Endodermal cell (in vitro differentiated cells): ENCODE data around the gene CTU2. TPM values are rescaled to one million over a fixed set of nuclear protein-coding genes. Genes with fewer than 3 reads are reported as not detected.
"Not testable (repeated sequence)": the region's sequence is repeated elsewhere in the genome, so short reads cannot be mapped to it uniquely, and the experiment has no call there.

ENCODE experiments used
- DNase-seq: peaks from one replicate; pipeline ENCODE4 v3.0.0-alpha.2; 2017
- H3K27ac ChIP-seq: 2 replicates; pipeline ENCODE4 v1.5.1; 2013; ENCODE audit warnings: mild to moderate bottlenecking, low read depth, low read length, moderate library complexity
- H3K27me3 ChIP-seq: 2 replicates; pipeline ENCODE4 v1.6.1; 2013; ENCODE audit warnings: mild to moderate bottlenecking, low read length, moderate library complexity; ENCODE audit not compliant: insufficient read depth, control insufficient read depth, poor library complexity, severe bottlenecking
- H3K36me3 ChIP-seq: 2 replicates; pipeline ENCODE4 v1.7.0; 2013; ENCODE audit warnings: mild to moderate bottlenecking, low read length, moderate library complexity; ENCODE audit not compliant: control insufficient read depth, insufficient read depth
- H3K4me1 ChIP-seq: one replicate; pipeline ENCODE4 v1.7.0; 2013; ENCODE audit warnings: low read length; ENCODE audit not compliant: control insufficient read depth, insufficient read depth
- H3K4me3 ChIP-seq: 2 replicates; pipeline ENCODE4 v1.5.1; 2013; ENCODE audit warnings: mild to moderate bottlenecking, low read length, moderate library complexity
- H3K9ac ChIP-seq: 2 replicates; pipeline ENCODE4 v1.6.1; 2013; ENCODE audit warnings: mild to moderate bottlenecking, low read length, moderate library complexity; ENCODE audit not compliant: poor library complexity, severe bottlenecking; ENCODE audit errors: extremely low read depth
- H3K9me3 ChIP-seq: 2 replicates; pipeline ENCODE4 v1.6.1; 2013; ENCODE audit warnings: mild to moderate bottlenecking, low read length, moderate library complexity; ENCODE audit not compliant: control insufficient read depth
- H3K27ac Mint-ChIP-seq: 2 replicates; pipeline ENCODE4 v1.8.0; 2020; ENCODE audit warnings: mixed read lengths
- H3K27me3 Mint-ChIP-seq: 2 replicates; pipeline ENCODE4 v1.8.0; 2021; ENCODE audit warnings: mild to moderate bottlenecking, mixed read lengths; ENCODE audit not compliant: insufficient read depth
- H3K36me3 Mint-ChIP-seq: 2 replicates; pipeline ENCODE4 v1.8.0; 2020; ENCODE audit warnings: low read depth, mixed read lengths
- H3K4me1 Mint-ChIP-seq: 2 replicates; pipeline ENCODE4 v1.8.0; 2020; ENCODE audit warnings: mixed read lengths
- H3K4me3 Mint-ChIP-seq: 2 replicates; pipeline ENCODE4 v1.8.0; 2020; ENCODE audit warnings: mild to moderate bottlenecking, moderate library complexity, mixed read lengths
- H3K9me3 Mint-ChIP-seq: 2 replicates; pipeline ENCODE4 v1.8.0; 2020; ENCODE audit warnings: mild to moderate bottlenecking, mixed read lengths
- CTCF ChIP-seq: fragments of 200-600 bp; sonication (generic); conservative IDR thresholded peaks from 2 replicates; pipeline ENCODE4 v1.5.0; 2021; ENCODE audit warnings: antibody characterized with exemption, mild to moderate bottlenecking
- WGBS, 2 experiments: methylation state at CpG; one replicate each; pipeline versions ENCODE4 v1.1.5 to v1.1.7; 2013; ENCODE audit warnings: missing lambda C conversion rate in 2 of 2, mixed read lengths in 1 of 2; ENCODE audit not compliant: insufficient coverage in 1 of 2, insufficient read length in 1 of 2; 5-methylcytosine and 5-hydroxymethylcytosine counted together
- total RNA-seq, 2 donors: library from RNA; stranded (reverse); fragmentation: NEBNext Ultra II Directional in 1 of 2; extraction: Animal tissue kit (Norgen Biotek cat#: 25700) in 1 of 2; gene quantifications; 2 replicates in 1 of 2; 3 replicates in 1 of 2; pipeline ENCODE4 v1.2.1, GENCODE V29; 2021

Gene CTU2
- total RNA-seq, 2 donors from 2014 or later, result 16.7 to 24.3 TPM

GRCh38 chr16:88667461-88667860 lies 38.8 kb upstream of the CTU2 start:
- no peak overlapping the region for H3K4me3 ChIP-seq
- H3K9ac ChIP-seq, result no peak overlapping the region
- H3K36me3 ChIP-seq, result peaks cover 14% of the 10 kb centered on the region
- WGBS, 2 experiments, result 88 to 90% methylated on average over 3 to 5 of the region's 5 CpGs
- no peaks in the 10 kb centered on the region for H3K4me1 ChIP-seq
- DNase-seq, result no peak
- Mint-ChIP-seq H3K9me3 (peaks cover 2% of the 10 kb centered on the region), H3K27me3 (no peaks in the 10 kb centered on the region), H3K36me3 (peaks cover 18% of the 10 kb centered on the region), H3K27ac (no peak overlapping the region), H3K4me1 (no peaks in the 10 kb centered on the region), H3K4me3 (no peak overlapping the region)
- no peaks in the 10 kb centered on the region for H3K27me3 ChIP-seq
- no peak for TF ChIP-seq CTCF
- peak overlapping the region; percentile 22 for H3K27ac ChIP-seq
- H3K9me3 ChIP-seq, result no peaks in the 10 kb centered on the region

GRCh38 chr16:88669493-88669892 lies 36.8 kb upstream of the CTU2 start:
- not testable (repeated sequence) for H3K27me3 ChIP-seq, H3K9ac ChIP-seq, H3K27ac Mint-ChIP-seq, H3K4me1 Mint-ChIP-seq, DNase-seq, H3K4me3 ChIP-seq, H3K4me3 Mint-ChIP-seq, H3K27ac ChIP-seq, H3K27me3 Mint-ChIP-seq, H3K9me3 Mint-ChIP-seq, H3K9me3 ChIP-seq, H3K4me1 ChIP-seq
- H3K36me3 Mint-ChIP-seq, result peaks cover 25% of the 10 kb centered on the region
- WGBS, 2 experiments, result 90 to 100% methylated on average over 1 to 5 of the region's 8 CpGs
- peaks cover 17% of the 10 kb centered on the region for H3K36me3 ChIP-seq

GRCh38 chr16:88669980-88670379 lies 36.3 kb upstream of the CTU2 start:
- Mint-ChIP-seq H3K27ac (no peak overlapping the region), H3K4me1 (no peaks in the 10 kb centered on the region), H3K4me3 (no peak overlapping the region), H3K36me3 (peaks cover 25% of the 10 kb centered on the region), H3K9me3 (peaks cover 2% of the 10 kb centered on the region), H3K27me3 (no peaks in the 10 kb centered on the region)
- Histone ChIP-seq H3K9ac (no peak overlapping the region), H3K9me3 (no peaks in the 10 kb centered on the region), H3K27ac (no peak overlapping the region), H3K4me3 (no peak overlapping the region), H3K27me3 (no peaks in the 10 kb centered on the region), H3K36me3 (peaks cover 14% of the 10 kb centered on the region), H3K4me1 (no peaks in the 10 kb centered on the region)
- WGBS, 2 experiments, result 94 to 97% methylated on average over 7 to 8 of the region's 10 CpGs
- no peak for DNase-seq
- no peak for TF ChIP-seq CTCF

GRCh38 chr16:88671806-88672205 lies 34.5 kb upstream of the CTU2 start:
- no peak overlapping the region for H3K9ac ChIP-seq
- TF ChIP-seq CTCF, result no peak
- Mint-ChIP-seq H3K27me3 (no peaks in the 10 kb centered on the region), H3K9me3 (peaks cover 2% of the 10 kb centered on the region), H3K27ac (peak overlapping the region; percentile 30), H3K36me3 (peaks cover 22% of the 10 kb centered on the region), H3K4me1 (no peaks in the 10 kb centered on the region), H3K4me3 (no peak overlapping the region)
- H3K36me3 ChIP-seq, result peaks cover 8% of the 10 kb centered on the region
- H3K27ac ChIP-seq, result no peak overlapping the region
- WGBS, 2 experiments, result 93 to 98% methylated on average over 18 to 23 of the region's 23 CpGs
- H3K4me3 ChIP-seq, result no peak overlapping the region
- no peaks in the 10 kb centered on the region for H3K9me3 ChIP-seq
- DNase-seq, result no peak
- no peaks in the 10 kb centered on the region for H3K4me1 ChIP-seq
- H3K27me3 ChIP-seq, result no peaks in the 10 kb centered on the region
